DOHH2 (cell line): ENCODE measurements around the gene TSC22D3.

Experiments
- H3F3A ChIP-seq: fragments of 200-600 bp; sonication (generic), shearing (Covaris generic); 2 replicates; pipeline ENCODE4 v1.6.0; 2016; ENCODE audit warnings: antibody characterized with exemption, mild to moderate bottlenecking; ENCODE audit not compliant: control insufficient read depth, insufficient read depth
- H3K27ac ChIP-seq: fragments of 200-600 bp; sonication (generic); 2 replicates; pipeline ENCODE4 v1.5.1; 2014; ENCODE audit warnings: low read depth, mild to moderate bottlenecking, low read length, moderate library complexity
- H3K27me3 ChIP-seq: fragments of 200-600 bp; sonication (generic); 2 replicates; pipeline ENCODE4 v1.6.1; 2014; ENCODE audit warnings: mild to moderate bottlenecking, low read length, mixed read lengths; ENCODE audit not compliant: control insufficient read depth
- H3K36me3 ChIP-seq: fragments of 200-600 bp; sonication (generic); 2 replicates; pipeline ENCODE4 v1.6.1; 2014; ENCODE audit warnings: mild to moderate bottlenecking, low read length, moderate library complexity, mixed read lengths; ENCODE audit not compliant: control insufficient read depth
- H3K4me1 ChIP-seq: fragments of 200-600 bp; sonication (generic); 2 replicates; pipeline ENCODE4 v1.6.1; 2014; ENCODE audit warnings: mild to moderate bottlenecking, low read length, mixed read lengths; ENCODE audit not compliant: control insufficient read depth
- H3K4me2 ChIP-seq: fragments of 200-600 bp; sonication (generic); 2 replicates; pipeline ENCODE4 v1.6.0; 2014; ENCODE audit warnings: mild to moderate bottlenecking, low read length, moderate library complexity
- H3K4me3 ChIP-seq: fragments of 200-600 bp; sonication (generic); 2 replicates; pipeline ENCODE4 v1.5.1; 2014; ENCODE audit warnings: mild to moderate bottlenecking, low read length, mixed read lengths
- H3K79me2 ChIP-seq: fragments of 200-600 bp; sonication (generic); 2 replicates; pipeline ENCODE4 v1.6.1; 2014; ENCODE audit warnings: mild to moderate bottlenecking, low read length, mixed read lengths; ENCODE audit not compliant: control insufficient read depth
- H3K9me2 ChIP-seq: fragments of 200-600 bp; sonication (generic); replicated peaks from 2 replicates; pipeline ENCODE4 v1.6.1; 2014; ENCODE audit warnings: mild to moderate bottlenecking, low read length, mixed read lengths; ENCODE audit not compliant: control insufficient read depth
- H3K9me3 ChIP-seq: fragments of 200-600 bp; sonication (generic); 2 replicates; pipeline ENCODE4 v1.6.1; 2014; ENCODE audit warnings: antibody characterized with exemption, low read length, mixed read lengths; ENCODE audit not compliant: control insufficient read depth, insufficient read depth
- H4K20me1 ChIP-seq: fragments of 200-600 bp; sonication (generic); 2 replicates; pipeline ENCODE4 v1.6.0; 2014; ENCODE audit warnings: low read depth, mild to moderate bottlenecking, antibody characterized with exemption, low read length, moderate library complexity; ENCODE audit not compliant: control insufficient read depth, insufficient read depth
- EZH2phosphoT487 ChIP-seq: fragments of 200-600 bp; sonication (generic); IDR thresholded peaks from 2 replicates; pipeline ENCODE4 v1.6.1; 2017; ENCODE audit warnings: borderline replicate concordance, mild to moderate bottlenecking, antibody characterized with exemption, low read length, moderate library complexity, mixed read lengths
- TF ChIP-seq, protein P1 (sequence below): fragments of 200-600 bp; sonication (generic); IDR thresholded peaks from one replicate; pipeline ENCODE4 v1.5.1; 2014; ENCODE audit warnings: antibody characterized with exemption, mild to moderate bottlenecking, low read depth, low read length; ENCODE audit not compliant: poor library complexity, severe bottlenecking

TSC22D3 gene

GRCh38 chrX:107721966-107722707 lies 53.5 kb downstream of the TSC22D3 start:
- no peaks in the 10 kb centered on the region for H3K9me2 ChIP-seq
- no peaks in the 10 kb centered on the region for H3K36me3 ChIP-seq
- peak overlapping the region; percentile 86 for H3K4me2 ChIP-seq
- H3K4me1 ChIP-seq = peaks cover 45% of the 10 kb centered on the region
- H3F3A ChIP-seq = peaks cover 3% of the 10 kb centered on the region; the same call in 1 of the 2 replicates
- no peaks in the 10 kb centered on the region for H4K20me1 ChIP-seq
- no peaks in the 10 kb centered on the region for H3K9me3 ChIP-seq
- H3K4me3 ChIP-seq = peak overlapping the region; percentile 60
- H3K27me3 ChIP-seq = no peaks in the 10 kb centered on the region
- H3K79me2 ChIP-seq = no peaks in the 10 kb centered on the region
- TF ChIP-seq, protein P1, sequence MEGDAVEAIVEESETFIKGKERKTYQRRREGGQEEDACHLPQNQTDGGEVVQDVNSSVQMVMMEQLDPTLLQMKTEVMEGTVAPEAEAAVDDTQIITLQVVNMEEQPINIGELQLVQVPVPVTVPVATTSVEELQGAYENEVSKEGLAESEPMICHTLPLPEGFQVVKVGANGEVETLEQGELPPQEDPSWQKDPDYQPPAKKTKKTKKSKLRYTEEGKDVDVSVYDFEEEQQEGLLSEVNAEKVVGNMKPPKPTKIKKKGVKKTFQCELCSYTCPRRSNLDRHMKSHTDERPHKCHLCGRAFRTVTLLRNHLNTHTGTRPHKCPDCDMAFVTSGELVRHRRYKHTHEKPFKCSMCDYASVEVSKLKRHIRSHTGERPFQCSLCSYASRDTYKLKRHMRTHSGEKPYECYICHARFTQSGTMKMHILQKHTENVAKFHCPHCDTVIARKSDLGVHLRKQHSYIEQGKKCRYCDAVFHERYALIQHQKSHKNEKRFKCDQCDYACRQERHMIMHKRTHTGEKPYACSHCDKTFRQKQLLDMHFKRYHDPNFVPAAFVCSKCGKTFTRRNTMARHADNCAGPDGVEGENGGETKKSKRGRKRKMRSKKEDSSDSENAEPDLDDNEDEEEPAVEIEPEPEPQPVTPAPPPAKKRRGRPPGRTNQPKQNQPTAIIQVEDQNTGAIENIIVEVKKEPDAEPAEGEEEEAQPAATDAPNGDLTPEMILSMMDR = no peak
- no peak for TF ChIP-seq EZH2phosphoT487
- peak overlapping the region; percentile 50 for H3K27ac ChIP-seq

DNA sequence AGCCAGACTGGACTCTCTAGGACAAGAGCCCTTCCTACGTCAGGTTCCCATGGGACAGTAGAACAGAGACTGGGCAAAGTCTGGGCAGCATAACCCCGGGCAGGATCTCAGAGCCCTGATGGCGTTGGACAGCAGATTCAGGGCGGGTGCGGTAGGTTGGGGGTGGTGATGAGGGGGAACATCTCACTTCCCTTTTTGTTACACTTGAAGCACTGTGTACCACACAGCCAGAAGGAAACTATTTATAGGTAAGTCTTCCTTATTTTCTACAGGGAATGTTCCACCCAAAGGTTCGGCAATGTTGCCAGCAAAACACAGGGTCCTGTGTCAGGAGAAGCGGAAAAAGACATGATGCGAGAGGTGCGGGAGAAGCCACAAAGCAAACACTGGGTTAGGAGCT lies 54.3 kb downstream of the TSC22D3 start:
- Histone ChIP-seq H3K27ac (peak overlapping the region; percentile 50), H3K27me3 (no peaks in the 10 kb centered on the region), H3K9me3 (no peaks in the 10 kb centered on the region), H3F3A (peaks cover 5% of the 10 kb centered on the region; the same call in 1 of the 2 replicates), H3K36me3 (no peaks in the 10 kb centered on the region), H3K9me2 (no peaks in the 10 kb centered on the region), H3K4me3 (peak overlapping the region; percentile 60), H3K4me2 (peak overlapping the region; percentile 86), H3K79me2 (0 out of 2 replicates have a peak, but pooled peaks cover 3% of the 10 kb centered on the region), H4K20me1 (no peaks in the 10 kb centered on the region), H3K4me1 (peaks cover 47% of the 10 kb centered on the region)
- TF ChIP-seq EZH2phosphoT487 = no peak
- TF ChIP-seq, protein P1 = no peak

DNA sequence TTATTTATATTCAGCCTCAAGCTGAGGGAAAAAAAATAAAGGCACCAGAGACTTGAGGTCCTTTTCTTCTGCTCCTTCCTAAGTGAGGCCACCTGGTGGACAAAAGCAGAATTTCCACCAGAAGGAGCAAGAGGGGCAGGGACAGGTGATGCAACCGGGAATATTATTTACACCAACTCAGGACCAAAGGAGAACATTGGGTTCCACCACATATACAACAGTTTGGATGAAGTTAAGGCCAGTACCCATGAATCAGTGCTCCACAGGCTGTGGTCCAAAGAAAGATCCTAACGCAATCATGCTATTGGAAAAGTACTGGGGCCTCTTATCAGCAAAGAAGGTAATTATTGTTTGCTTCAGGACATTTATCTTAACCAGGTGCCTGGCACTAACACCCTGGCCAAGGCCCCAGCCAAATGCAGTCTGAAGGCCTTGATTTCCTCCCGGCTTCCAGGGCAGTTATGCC lies 57.4 kb downstream of the TSC22D3 start:
- Histone ChIP-seq H3K4me3 (no peak overlapping the region), H3K27ac (peak overlapping the region; percentile 85), H3K4me2 (peak overlapping the region; percentile 87)

More for the DNA sequence above, 57.4 kb downstream of the TSC22D3 start:
- H3F3A ChIP-seq = peaks cover 5% of the 10 kb centered on the region; the same call in 1 of the 2 replicates
- no peaks in the 10 kb centered on the region for H3K9me2 ChIP-seq
- H3K4me1 ChIP-seq = peaks cover 63% of the 10 kb centered on the region
- H3K27me3 ChIP-seq = no peaks in the 10 kb centered on the region
- peaks cover 30% of the 10 kb centered on the region for H3K36me3 ChIP-seq
- no peaks in the 10 kb centered on the region for H3K9me3 ChIP-seq
- peaks cover 13% of the 10 kb centered on the region for H3K79me2 ChIP-seq
- no peaks in the 10 kb centered on the region for H4K20me1 ChIP-seq
- TF ChIP-seq EZH2phosphoT487 = no peak
- TF ChIP-seq, protein P1 = peak; percentile 61
